ENCODE results near the gene ZNF431.

Gene ZNF431

GRCh38 chr19:21238670-21239069 lies 96.8 kb downstream of the ZNF431 start:
- no peak overlapping the region for H3K4me2 ChIP-seq (ENCODE audit: low read length)
- H4K20me1 ChIP-seq (ENCODE audit: control insufficient read depth, insufficient read depth, low read depth, low read length): no peaks in the 10 kb centered on the region
- no peaks in the 10 kb centered on the region for H3K79me2 ChIP-seq (ENCODE audit: control insufficient read depth, low read length)
- H3F3A ChIP-seq (ENCODE audit: control insufficient read depth, insufficient read depth): no peaks in the 10 kb centered on the region
- no peak overlapping the region for H3K27ac ChIP-seq (ENCODE audit: low read depth, low read length)
- H3K9me3 ChIP-seq (ENCODE audit: control insufficient read depth, insufficient read depth, low read length): no peaks in the 10 kb centered on the region; the same call in 1 of the 2 replicates
- H3K9me2 ChIP-seq (replicated peaks; ENCODE audit: control insufficient read depth, low read length): no peaks in the 10 kb centered on the region
- no peaks in the 10 kb centered on the region for H3K27me3 ChIP-seq (ENCODE audit: control insufficient read depth, low read length)
- TF ChIP-seq CTCF (IDR thresholded peaks at IDR 0.05; ENCODE audit: low read depth, low read length, poor library complexity, severe bottlenecking): no peak
- TF ChIP-seq EZH2phosphoT487 (IDR thresholded peaks at IDR 0.05; ENCODE audit: borderline replicate concordance, low read length): no peak
- H3K36me3 ChIP-seq (ENCODE audit: control insufficient read depth, low read length): no peaks in the 10 kb centered on the region
- H3K4me3 ChIP-seq (ENCODE audit: low read length): no peak overlapping the region
- H3K4me1 ChIP-seq (ENCODE audit: control insufficient read depth, low read length): no peaks in the 10 kb centered on the region
